ENCODE measurements around the gene S1PR5.

GRCh38 chr19:10505583-10506229 lies 11.5 kb downstream of the S1PR5 start:
- TF ChIP-seq CTCF (conservative IDR thresholded peaks at IDR 0.05; ENCODE audit: low read depth, low read length) = peak; percentile 89
- no peak for TF ChIP-seq EZH2 (IDR thresholded peaks at IDR 0.05; ENCODE audit: low read length, unreplicated experiment)
- no peak for TF ChIP-seq EZH2phosphoT487 (IDR thresholded peaks at IDR 0.05; ENCODE audit: borderline replicate concordance, low read length)

Measured in PC-3 (cell line).